HepG2 (cell line): Measurements from ENCODE around the gene C5AR1. TPM values are rescaled to one million over a fixed set of nuclear protein-coding genes. Genes with fewer than 3 reads are reported as not detected.

ENCODE experiments used
- ATAC-seq: fragments of 200-7000 bp; cut with Tn5 transposase; 3 replicates; pipeline ENCODE4 v1.9.1; 2020; ENCODE audit warnings: mild to moderate bottlenecking, moderate library complexity
- BruUV-seq: library from RNA; stranded (reverse); fragments of 400-500 nt; replicated peaks from 2 replicates; lab custom pipeline; 2021; lab: Mats Ljungman, UMichigan
- CTCF ChIA-PET: fragments of 300-600 bp; formaldehyde crosslinking; extraction: SDS; loops from one replicate; lab custom pipeline; 2021; ENCODE audit warnings: low total read pairs, inconsistent platforms, low intra/inter-chr PET ratio; lab: Yijun Ruan, JAX
- POLR2A ChIA-PET: fragments of 350-600 bp; sonication (Branson Sonifier 250); formaldehyde crosslinking; loops from one replicate; lab custom pipeline; 2020; ENCODE audit warnings: antibody characterized with exemption, inconsistent platforms; lab: Yijun Ruan, JAX
- DNase-seq: peaks from one replicate; pipeline ENCODE4 v3.0.0-alpha.2; 2015; ENCODE audit warnings: low spot score
- FAIRE-seq: peaks from 3 replicates; lab custom pipeline; 2011; peaks lifted over from hg19 to GRCh38; lab: Jason Lieb, UNC
- H2AFZ ChIP-seq: one replicate; pipeline ENCODE4 v1.6.1; 2011; ENCODE audit warnings: low read length, inconsistent platforms
- H3K27ac ChIP-seq: fragments of 300-600 bp; 3 replicates; pipeline ENCODE4 v1.8.0; 2011; ENCODE audit warnings: mixed run types, mild to moderate bottlenecking, mixed read lengths, low read length, inconsistent platforms; ENCODE audit not compliant: insufficient read depth; ENCODE audit errors: extremely low read length
- H3K27me3 ChIP-seq, 2 experiments: fragments of 200-600 bp in 1 of 2; 2 replicates in 1 of 2; 3 replicates in 1 of 2; pipeline versions ENCODE4 v1.6.0 to v1.8.0; 2011; ENCODE audit warnings: low read length in 2 of 2, mild to moderate bottlenecking in 2 of 2, moderate library complexity in 2 of 2, inconsistent platforms in 1 of 2; ENCODE audit not compliant: insufficient read depth in 2 of 2, control insufficient read depth in 1 of 2
- H3K36me3 ChIP-seq, 2 experiments: fragments of 200-600 bp in 1 of 2; replicated peaks in 1 of 2; 2 replicates in 1 of 2; 3 replicates in 1 of 2; pipeline versions ENCODE4 v1.5.1 to v1.8.0; 2011; ENCODE audit warnings: low read length in 2 of 2, inconsistent platforms in 1 of 2; ENCODE audit not compliant: insufficient read depth in 2 of 2, control insufficient read depth in 1 of 2
- H3K4me1 ChIP-seq: 2 replicates; pipeline ENCODE4 v1.5.1; 2012; ENCODE audit warnings: low read length, inconsistent platforms; ENCODE audit not compliant: insufficient read depth
- H3K4me2 ChIP-seq: 2 replicates; pipeline ENCODE4 v1.6.0; 2011; ENCODE audit warnings: low read depth, low read length, inconsistent platforms
- H3K4me3 ChIP-seq, 3 experiments: fragments of 200-600 bp in 1 of 3; sonication (generic), shearing (Covaris generic) in 1 of 3; replicated peaks in 1 of 3; 2 replicates each; pipeline ENCODE4 v1.5.1; 2011 to 2016; ENCODE audit warnings: low read length in 3 of 3, inconsistent platforms in 2 of 3, low read depth in 2 of 3, mild to moderate bottlenecking in 2 of 3, control low read depth in 1 of 3, mixed read lengths in 1 of 3; ENCODE audit not compliant: insufficient read depth in 1 of 3
- H3K79me2 ChIP-seq: one replicate; pipeline ENCODE4 v1.6.1; 2011; ENCODE audit warnings: low read length, inconsistent platforms; ENCODE audit not compliant: insufficient read depth
- H3K9ac ChIP-seq: 2 replicates; pipeline ENCODE4 v1.6.0; 2011; ENCODE audit warnings: mild to moderate bottlenecking, low read depth, low read length, inconsistent platforms; ENCODE audit not compliant: insufficient read depth
- H3K9me3 ChIP-seq: 2 replicates; pipeline ENCODE4 v1.5.1; 2012; ENCODE audit warnings: mild to moderate bottlenecking, low read length
- H4K20me1 ChIP-seq: 2 replicates; pipeline ENCODE4 v1.6.0; 2011; ENCODE audit warnings: inconsistent platforms, mild to moderate bottlenecking, low read length, moderate library complexity; ENCODE audit not compliant: insufficient read depth
- CBX1 ChIP-seq: IDR thresholded peaks from one replicate; pipeline ENCODE4 v1.6.1; 2016; ENCODE audit warnings: antibody characterized with exemption, low read depth
- KIAA2018 ChIP-seq: sonication (generic); formaldehyde crosslinking; IDR thresholded peaks from 2 replicates; pipeline ENCODE4 v1.5.0; 2020; ENCODE audit warnings: mild to moderate bottlenecking, missing genetic modification reagents, borderline replicate concordance
- USF2 ChIP-seq, 2 experiments: sonication (generic) in 1 of 2; formaldehyde crosslinking in 1 of 2; IDR thresholded peaks; 2 replicates each; pipeline versions ENCODE4 v1.5.1 to v1.6.1; 2011 to 2020; ENCODE audit warnings: borderline replicate concordance in 1 of 2, low read depth in 1 of 2, low read length in 1 of 2, mild to moderate bottlenecking in 1 of 2, missing genetic modification reagents in 1 of 2, moderate library complexity in 1 of 2
- WGBS: methylation state at CpG from one replicate; pipeline ENCODE4 v1.1.6; 2017; ENCODE audit warnings: low lambda C conversion rate; 5-methylcytosine and 5-hydroxymethylcytosine counted together
- in situ Hi-C: cut with HindIII; loops from 2 replicates; pipeline ENCODE4 v1.10.0; 2017; ENCODE audit warnings: low pct_unique_long_range_greater_than_20kb; ENCODE audit not compliant: extremely low pct_ligation_motif_present
- intact Hi-C: fragments of 100-400 bp; cut with micrococcal nuclease; formaldehyde crosslinking; loops from one replicate; pipeline ENCODE4 v1.10.0; 2022; ENCODE audit not compliant: unreplicated experiment
- polyA plus RNA-seq, 8 experiments: library from polyadenylated mRNA; depleted of rRNA in 3 of 8; stranded (reverse) in 7 of 8; unstranded in 1 of 8; fragments of >200 nt; fragmentation: Illumina TruSeq in 4 of 8; extraction: Trizol in 4 of 8; gene quantifications; 2 replicates each; pipeline versions ENCODE4 v1.2.1 to v1.2.3, GENCODE V29; 2011 to 2016; ENCODE audit warnings: low read depth in 4 of 8, missing spikeins in 1 of 8, mixed read lengths in 1 of 8; ENCODE audit not compliant: insufficient read depth in 1 of 8
- total RNA-seq, 5 experiments: library from RNA; depleted of rRNA; stranded (reverse); fragments of >200 nt; fragmentation: Illumina TruSeq; extraction: Trizol; gene quantifications; 2 replicates each; pipeline ENCODE4 v1.2.3, GENCODE V29; 2016; ENCODE audit warnings: low read depth in 1 of 5

Gene C5AR1
- total and polyA plus RNA-seq, 2 of the 13 experiments (the other 11 are each of a cell fraction or from before 2014, with no cell fraction given), result 0.07 to 1.6 TPM

GRCh38 chr19:47352095-47352494 is 42.4 kb downstream of the C5AR1 start:
- peaks cover 4% of the 10 kb centered on the region; the same call in 1 of the 2 replicates for H4K20me1 ChIP-seq
- no peak for FAIRE-seq
- peaks cover 14 to 28% of the 10 kb centered on the region in 2 experiments for H3K36me3 ChIP-seq
- intact Hi-C loops (loop anchor here (2.0 kb wide), 1 partner anchor 47 kb away; no protein-coding TSS in a partner anchor), in situ Hi-C loops (no loop called here)
- ChIA-PET CTCF (no interaction called here), POLR2A (interaction anchor here (1.0 to 1.6 kb wide), 2 partner anchors 46 to 77 kb away, joined by 3 read pairs; partner anchors contain the start of gene INAFM1)
- no peak overlapping the region for H3K9ac ChIP-seq
- H3K79me2 ChIP-seq, result peaks cover 27% of the 10 kb centered on the region
- no peaks in the 10 kb centered on the region; a peak in 1 of 5 replicates for H3K27me3 ChIP-seq
- DNase-seq, result no peak
- H3K4me3 ChIP-seq, result no peak overlapping the region
- H2AFZ ChIP-seq, result no peak overlapping the region
- H3K4me1 ChIP-seq, result peaks cover 52% of the 10 kb centered on the region
- TF ChIP-seq KIAA2018 (CRISPR knock-in tag) (no peak), USF2 (IDR thresholded peaks at IDR 0.05; ENCODE audit: low read depth, low read length) (peak; percentile 71), USF2 (CRISPR knock-in tag; IDR thresholded peaks at IDR 0.05; ENCODE audit: borderline replicate concordance) (no peak), CBX1 (no peak)
- peak overlapping the region; percentile 3 for H3K27ac ChIP-seq
- 82% methylated on average over 2 of the region's 2 CpGs for WGBS
- H3K4me2 ChIP-seq, result peak overlapping the region; percentile 37
- no peak for ATAC-seq
- BruUV-seq, result no TSS peak
- no peaks in the 10 kb centered on the region for H3K9me3 ChIP-seq
